Measurements from ENCODE around the gene AP4M1.
A peak's percentile ranks its signal among the peaks of the same experiment; 100 is the strongest.

The AP4M1 gene

DNA sequence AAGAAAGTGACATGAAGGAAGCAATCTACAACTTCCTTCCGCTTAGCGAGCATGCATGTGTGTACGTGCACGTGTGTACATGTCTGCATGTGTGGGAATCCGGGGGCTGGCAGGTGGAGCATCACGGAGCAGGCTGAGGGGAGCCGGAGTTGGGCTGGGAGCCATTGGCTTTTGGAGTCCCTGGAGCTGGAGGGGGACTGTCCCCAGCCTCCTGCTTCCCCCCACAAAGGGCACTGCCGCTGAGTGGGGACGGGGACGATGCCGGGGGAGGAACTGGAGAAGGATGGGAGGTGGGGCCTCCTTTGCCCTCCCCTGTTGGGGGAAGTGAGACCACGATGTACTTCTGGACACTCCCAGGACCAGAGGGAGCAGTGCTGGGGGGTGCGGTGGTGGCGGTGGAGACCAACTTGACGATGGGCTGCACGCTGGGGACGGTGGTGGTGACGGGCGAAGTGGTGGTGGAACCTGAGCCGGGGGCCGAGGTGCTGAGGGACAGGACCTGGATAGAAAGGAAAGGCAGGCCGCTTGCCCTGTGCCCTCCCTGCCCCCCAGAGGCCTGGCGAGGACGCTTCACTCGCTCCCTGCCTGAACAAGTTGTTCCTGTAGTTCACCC, 5.8 kb downstream of the AP4M1 start:
- H3K4me1 Mint-ChIP-seq: no peaks in the 10 kb centered on the region
- peaks cover 50% of the 10 kb centered on the region for H3K36me3 Mint-ChIP-seq (ENCODE audit: low read depth)
- TF ChIP-seq, protein P1, sequence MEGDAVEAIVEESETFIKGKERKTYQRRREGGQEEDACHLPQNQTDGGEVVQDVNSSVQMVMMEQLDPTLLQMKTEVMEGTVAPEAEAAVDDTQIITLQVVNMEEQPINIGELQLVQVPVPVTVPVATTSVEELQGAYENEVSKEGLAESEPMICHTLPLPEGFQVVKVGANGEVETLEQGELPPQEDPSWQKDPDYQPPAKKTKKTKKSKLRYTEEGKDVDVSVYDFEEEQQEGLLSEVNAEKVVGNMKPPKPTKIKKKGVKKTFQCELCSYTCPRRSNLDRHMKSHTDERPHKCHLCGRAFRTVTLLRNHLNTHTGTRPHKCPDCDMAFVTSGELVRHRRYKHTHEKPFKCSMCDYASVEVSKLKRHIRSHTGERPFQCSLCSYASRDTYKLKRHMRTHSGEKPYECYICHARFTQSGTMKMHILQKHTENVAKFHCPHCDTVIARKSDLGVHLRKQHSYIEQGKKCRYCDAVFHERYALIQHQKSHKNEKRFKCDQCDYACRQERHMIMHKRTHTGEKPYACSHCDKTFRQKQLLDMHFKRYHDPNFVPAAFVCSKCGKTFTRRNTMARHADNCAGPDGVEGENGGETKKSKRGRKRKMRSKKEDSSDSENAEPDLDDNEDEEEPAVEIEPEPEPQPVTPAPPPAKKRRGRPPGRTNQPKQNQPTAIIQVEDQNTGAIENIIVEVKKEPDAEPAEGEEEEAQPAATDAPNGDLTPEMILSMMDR (IDR thresholded peaks at IDR 0.05; ENCODE audit: unreplicated experiment in 3 of 3): no peak
- no peaks in the 10 kb centered on the region for H3K9me3 Mint-ChIP-seq
- H3K27me3 Mint-ChIP-seq (ENCODE audit: low read depth): no peaks in the 10 kb centered on the region
- H3K4me3 Mint-ChIP-seq: no peak overlapping the region
- H3K27ac Mint-ChIP-seq: no peak overlapping the region

GRCh38 chr7:100107890-100108289, 6.4 kb downstream of the AP4M1 start:
- peak overlapping the region in 1 of 3 experiments; percentile 58 for H3K27ac Mint-ChIP-seq
- no peaks in the 10 kb centered on the region for H3K9me3 Mint-ChIP-seq

GRCh38 chr7:100109521-100110163, 8.2 kb downstream of the AP4M1 start:
- Mint-ChIP-seq H3K27ac (no peak overlapping the region), H3K4me3 (no peak overlapping the region), H3K36me3 (ENCODE audit: low read depth) (peaks cover 56% of the 10 kb centered on the region), H3K4me1 (no peaks in the 10 kb centered on the region), H3K27me3 (ENCODE audit: low read depth) (no peaks in the 10 kb centered on the region), H3K9me3 (no peaks in the 10 kb centered on the region)
- TF ChIP-seq, protein P1 (IDR thresholded peaks at IDR 0.05; ENCODE audit: unreplicated experiment in 3 of 3): no peak

More at GRCh38 chr7:100107890-100108289, 6.4 kb downstream of the AP4M1 start:
- Mint-ChIP-seq H3K27me3 (ENCODE audit: low read depth) (no peaks in the 10 kb centered on the region), H3K36me3 (ENCODE audit: low read depth) (peaks cover 54% of the 10 kb centered on the region), H3K4me1 (no peaks in the 10 kb centered on the region), H3K4me3 (no peak overlapping the region)
- TF ChIP-seq, protein P1 (IDR thresholded peaks at IDR 0.05; ENCODE audit: unreplicated experiment in 3 of 3): no peak

- no peaks in the 10 kb centered on the region for H3K4me1 Mint-ChIP-seq
- TF ChIP-seq, protein P1 (IDR thresholded peaks at IDR 0.05; ENCODE audit: unreplicated experiment in 3 of 3): no peak
- peaks cover 53% of the 10 kb centered on the region for H3K36me3 Mint-ChIP-seq (ENCODE audit: low read depth)
- H3K27ac Mint-ChIP-seq: no peak overlapping the region
- no peaks in the 10 kb centered on the region for H3K27me3 Mint-ChIP-seq (ENCODE audit: low read depth)
- no peak overlapping the region for H3K4me3 Mint-ChIP-seq
- no peaks in the 10 kb centered on the region for H3K9me3 Mint-ChIP-seq
Measured at GRCh38 chr7:100111156-100111555, 9.7 kb downstream of the AP4M1 start.

DNA sequence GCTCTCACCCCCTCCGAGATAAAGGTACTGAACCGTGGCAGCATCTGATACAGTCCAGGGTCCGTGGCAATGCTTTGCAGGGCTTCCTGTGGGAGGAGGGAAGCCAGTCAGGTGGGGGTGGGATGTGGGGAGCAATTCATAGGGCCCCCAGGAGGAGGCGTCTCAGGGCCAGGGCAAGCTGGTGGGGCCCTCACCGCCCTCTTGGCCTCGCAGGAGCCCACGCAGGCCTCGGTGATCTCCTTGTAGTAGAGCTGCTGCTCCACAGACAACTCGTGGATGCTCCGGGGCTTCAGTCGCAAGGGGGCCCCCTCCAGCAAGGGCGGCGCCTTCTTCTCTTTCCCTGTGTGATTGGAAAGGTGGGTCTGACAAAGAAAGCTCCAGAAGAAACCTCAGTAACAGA, 10.5 kb downstream of the AP4M1 start:
- Mint-ChIP-seq H3K4me3 (no peak overlapping the region), H3K27ac (no peak overlapping the region), H3K4me1 (no peaks in the 10 kb centered on the region)

More for the DNA sequence above, 10.5 kb downstream of the AP4M1 start:
- Mint-ChIP-seq H3K27me3 (ENCODE audit: low read depth) (no peaks in the 10 kb centered on the region), H3K36me3 (ENCODE audit: low read depth) (peaks cover 54% of the 10 kb centered on the region), H3K9me3 (no peaks in the 10 kb centered on the region)
- TF ChIP-seq, protein P1 (IDR thresholded peaks at IDR 0.05; ENCODE audit: unreplicated experiment in 3 of 3): no peak

Data from nephron (organoid).